Endothelial cell of umbilical vein (primary cell): ENCODE measurements around the gene RPL23. TPM values are rescaled to one million over a fixed set of nuclear protein-coding genes. Genes with fewer than 3 reads are reported as not detected.

Source experiments
- BruUV-seq: library from RNA; stranded (reverse); fragments of 400-500 nt; replicated peaks from 2 replicates; lab custom pipeline; 2021; lab: Mats Ljungman, UMichigan
- CTCF ChIA-PET: fragments of 300-600, 350-600 bp; sonication (Branson Sonifier 250); formaldehyde crosslinking; loops from one replicate; lab custom pipeline; 2021; ENCODE audit warnings: antibody characterized with exemption, inconsistent platforms; lab: Charles Lee
- POLR2A ChIA-PET: fragments of 300-600, 350-600 bp; sonication (Branson Sonifier 250); formaldehyde crosslinking; loops from one replicate; lab custom pipeline; 2021; ENCODE audit warnings: antibody characterized with exemption, inconsistent platforms; lab: Charles Lee
- DNase-seq: peaks from one replicate; pipeline ENCODE4 v3.0.0-alpha.2; 2011; ENCODE audit warnings: low read depth, low spot score
- FAIRE-seq: peaks from 2 replicates; lab custom pipeline; 2011; peaks lifted over from hg19 to GRCh38; lab: Jason Lieb, UNC
- H2AFZ ChIP-seq: 2 replicates; pipeline ENCODE4 v1.6.0; 2012; ENCODE audit warnings: low read depth, low read length, control low read depth, inconsistent platforms
- H3K27ac ChIP-seq: 2 replicates; pipeline ENCODE4 v1.5.1; 2011; ENCODE audit warnings: low read depth, mild to moderate bottlenecking, control low read depth, low read length, moderate library complexity; ENCODE audit not compliant: insufficient read depth
- H3K27me3 ChIP-seq, 2 experiments: 2 replicates each; pipeline versions ENCODE4 v1.6.0 to v1.6.1; 2011; ENCODE audit warnings: low read length in 2 of 2, mixed read lengths in 1 of 2; ENCODE audit not compliant: control insufficient read depth in 2 of 2, insufficient read depth in 2 of 2
- H3K36me3 ChIP-seq, 2 experiments: 2 replicates in 1 of 2; 3 replicates in 1 of 2; pipeline ENCODE4 v1.5.1; 2011; ENCODE audit warnings: low read length in 2 of 2, mild to moderate bottlenecking in 1 of 2, moderate library complexity in 1 of 2; ENCODE audit not compliant: control insufficient read depth in 2 of 2, insufficient read depth in 2 of 2; ENCODE audit errors: extremely low read depth in 1 of 2
- H3K4me1 ChIP-seq: 3 replicates; pipeline ENCODE4 v1.5.1; 2011; ENCODE audit warnings: mild to moderate bottlenecking, low read length; ENCODE audit not compliant: control insufficient read depth, insufficient read depth; ENCODE audit errors: extremely low read depth
- H3K4me2 ChIP-seq: 2 replicates; pipeline ENCODE4 v1.6.1; 2011; ENCODE audit warnings: low read length, control low read depth, mixed read lengths; ENCODE audit not compliant: insufficient read depth
- H3K4me3 ChIP-seq, 3 experiments: fragments of 200-600 bp in 1 of 3; sonication (generic), shearing (Covaris generic) in 1 of 3; replicated peaks in 1 of 3; 2 replicates each; pipeline ENCODE4 v1.5.1; 2011 to 2016; ENCODE audit warnings: control low read depth in 3 of 3, low read length in 3 of 3, mild to moderate bottlenecking in 2 of 3, inconsistent platforms in 1 of 3, low read depth in 1 of 3, moderate library complexity in 1 of 3; ENCODE audit not compliant: insufficient read depth in 1 of 3
- H3K79me2 ChIP-seq: 2 replicates; pipeline ENCODE4 v1.6.0; 2012; ENCODE audit warnings: low read length, inconsistent platforms; ENCODE audit not compliant: control insufficient read depth, insufficient read depth
- H3K9ac ChIP-seq: replicated peaks from 2 replicates; pipeline ENCODE3; 2011; ENCODE audit warnings: low read length, control low read depth; ENCODE audit not compliant: insufficient read depth; ENCODE audit errors: extremely low read depth
- H3K9me1 ChIP-seq: replicated peaks from 3 replicates; pipeline ENCODE4 v1.6.0; 2011; ENCODE audit warnings: mild to moderate bottlenecking, low read length; ENCODE audit not compliant: control insufficient read depth, insufficient read depth; ENCODE audit errors: extremely low read depth
- H3K9me3 ChIP-seq: replicated peaks from 2 replicates; pipeline ENCODE4 v1.5.1; 2012; ENCODE audit warnings: low read length, inconsistent platforms; ENCODE audit not compliant: control insufficient read depth, insufficient read depth
- H4K20me1 ChIP-seq: replicated peaks from 2 replicates; pipeline ENCODE3; 2011; ENCODE audit warnings: mild to moderate bottlenecking, low read length; ENCODE audit not compliant: control insufficient read depth, insufficient read depth; ENCODE audit errors: extremely low read depth
- EZH2 ChIP-seq: IDR thresholded peaks from 2 replicates; pipeline ENCODE4 v1.6.1; 2012; ENCODE audit warnings: borderline replicate concordance, low read depth, mild to moderate bottlenecking, moderate library complexity, low read length, inconsistent platforms; ENCODE audit not compliant: severe bottlenecking
- FOS ChIP-seq: IDR thresholded peaks from 2 replicates; pipeline ENCODE4 v1.6.1; 2011; ENCODE audit warnings: mild to moderate bottlenecking, low read length, moderate library complexity, borderline replicate concordance; ENCODE audit not compliant: insufficient read depth
- GATA2 ChIP-seq: IDR thresholded peaks from 2 replicates; pipeline ENCODE4 v1.7.0; 2011; ENCODE audit warnings: low read depth, mild to moderate bottlenecking, moderate library complexity, mixed read lengths, low read length; ENCODE audit not compliant: insufficient read length, insufficient read depth
- JUN ChIP-seq: IDR thresholded peaks from 2 replicates; pipeline ENCODE4 v1.6.1; 2011; ENCODE audit warnings: borderline replicate concordance, low read depth; ENCODE audit not compliant: insufficient read length, insufficient read depth
- MYC ChIP-seq: IDR thresholded peaks from one replicate; pipeline ENCODE4 v1.6.1; 2011; ENCODE audit warnings: mild to moderate bottlenecking, low read depth, low read length
- POLR2A ChIP-seq: IDR thresholded peaks from 2 replicates; pipeline ENCODE4 v1.6.1; 2012; ENCODE audit warnings: low read depth, mild to moderate bottlenecking, control low read depth, low read length
- POLR2AphosphoS5 ChIP-seq: IDR thresholded peaks from 2 replicates; pipeline ENCODE4 v1.6.1; 2012; ENCODE audit warnings: low read depth, mild to moderate bottlenecking, control low read depth, low read length, moderate library complexity; ENCODE audit not compliant: insufficient read depth
- dilution Hi-C: fragments of 300-500 bp; cut with MboI; formaldehyde crosslinking; loops from one replicate; pipeline ENCODE4 v1.15.0; 2019; ENCODE audit warnings: low sequenced_read_pairs; ENCODE audit not compliant: extremely low pct_ligation_motif_present
- intact Hi-C: fragments of 100-400 bp; cut with micrococcal nuclease; formaldehyde crosslinking; loops from one replicate; pipeline ENCODE4 v1.10.0; 2022
- polyA plus RNA-seq, 4 experiments: library from polyadenylated mRNA; depleted of rRNA in 3 of 4; stranded (reverse) in 3 of 4; unstranded in 1 of 4; fragments of >200 nt; gene quantifications; 2 replicates each; pipeline versions ENCODE4 v1.2.1 to v1.2.3, GENCODE V29; 2011 to 2012; ENCODE audit warnings: missing spikeins in 1 of 4
- total RNA-seq: library from RNA; stranded (reverse); gene quantifications from 2 replicates; pipeline ENCODE4 v1.2.3, GENCODE V29; 2021
- TF ChIP-seq, protein P1 (sequence below): IDR thresholded peaks from 2 replicates; pipeline ENCODE4 v1.6.1; 2011; ENCODE audit not compliant: insufficient read depth, insufficient read length
- TF ChIP-seq, protein P2 (sequence below), 2 donors: IDR thresholded peaks; 1 replicate in 1 of 2; 2 replicates in 1 of 2; pipeline ENCODE4 v1.5.1; 2011; ENCODE audit warnings: low read length in 2 of 2, mild to moderate bottlenecking in 2 of 2, moderate library complexity in 2 of 2, control low read depth in 1 of 2, inconsistent platforms in 1 of 2, low read depth in 1 of 2; ENCODE audit not compliant: insufficient read depth in 1 of 2; ENCODE audit errors: extremely low read depth in 1 of 2

The RPL23 gene
- total and polyA plus RNA-seq, 2 donors (not counting 3 experiments of a cell fraction or from before 2014, with no cell fraction given): 1,292 to 1,847 TPM

DNA sequence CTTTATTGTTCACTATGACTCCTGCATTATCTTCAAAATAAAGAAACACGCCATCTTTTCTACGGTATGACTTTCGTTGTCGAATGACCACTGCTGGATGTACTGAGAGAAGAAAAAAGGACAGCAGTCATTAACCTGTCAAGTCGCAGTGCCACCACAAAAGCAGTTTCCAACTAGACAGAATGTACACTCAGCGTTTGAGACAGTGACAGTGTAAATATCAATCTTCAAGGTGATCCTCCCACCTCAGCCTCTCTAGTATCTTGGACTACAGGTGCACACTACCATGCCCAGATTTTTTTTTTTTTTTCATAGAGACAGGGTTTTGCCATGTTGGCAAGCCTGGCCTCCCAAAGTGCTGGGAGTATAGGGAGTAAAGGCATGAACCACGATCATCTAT is 3.1 kb downstream of the RPL23 start:
- Histone ChIP-seq H3K9me3 (no peaks in the 10 kb centered on the region), H3K36me3 (peaks cover 24 to 29% of the 10 kb centered on the region in 2 experiments), H3K27me3 (no peaks in the 10 kb centered on the region), H3K9me1 (no peaks in the 10 kb centered on the region), H2AFZ (no peak overlapping the region), H3K4me1 (peaks cover 19% of the 10 kb centered on the region), H3K79me2 (peaks cover 42% of the 10 kb centered on the region), H3K4me2 (peak overlapping the region; percentile 96), H3K4me3 (peak overlapping the region in 1 of 3 experiments; percentile 91), H3K9ac (no peak overlapping the region), H4K20me1 (peaks cover 4% of the 10 kb centered on the region), H3K27ac (no peak overlapping the region)
- intact Hi-C loops (loop anchor here (5.0 kb wide), 1 partner anchor 48 kb away; no protein-coding TSS in a partner anchor), dilution Hi-C loops (no loop called here)
- ChIA-PET CTCF (interaction anchor here (1.0 kb wide), 1 partner anchor 17 kb away, joined by 3 read pairs; no protein-coding TSS in a partner anchor), POLR2A (no interaction called here)
- BruUV-seq: no TSS peak
- DNase-seq (no peak), FAIRE-seq (no peak)
- TF ChIP-seq MYC: no peak
- TF ChIP-seq POLR2A: peak; percentile 8
- no peak for TF ChIP-seq JUN

DNA sequence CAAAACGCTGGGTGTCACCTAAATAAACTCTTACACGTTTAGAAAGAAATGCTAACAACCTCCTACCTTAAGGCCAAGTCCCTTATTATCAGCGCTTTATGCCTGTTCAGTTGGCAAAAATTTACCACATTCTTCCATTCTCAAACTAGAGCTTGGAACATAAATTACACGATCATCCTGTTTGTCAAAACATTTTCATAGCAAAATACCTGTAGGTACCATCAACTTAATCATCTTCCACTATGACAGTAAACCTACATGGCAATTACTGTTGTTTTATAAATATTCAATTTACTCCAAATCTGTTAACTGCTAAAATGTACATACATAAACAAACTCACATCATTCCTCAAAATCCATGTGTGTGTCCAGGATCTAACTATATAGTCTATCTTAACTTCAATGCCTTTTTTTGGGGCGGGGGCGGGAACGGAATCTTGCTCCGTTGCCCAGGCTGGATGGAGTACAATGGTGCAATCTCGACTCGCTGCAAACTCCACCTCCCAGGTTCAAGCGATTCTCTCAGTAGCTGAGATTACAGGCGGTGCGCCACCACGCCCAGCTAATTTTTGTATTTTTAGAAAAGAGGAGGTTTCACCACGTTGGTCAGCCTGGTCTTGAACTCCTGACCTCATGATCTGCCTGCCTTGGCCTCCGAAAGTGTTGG is 4.4 kb downstream of the RPL23 start:
- BruUV-seq: no TSS peak
- CTCF ChIA-PET: interaction anchor here (1.2 kb wide), 1 partner anchor 20 kb away, joined by 4 read pairs; no protein-coding TSS in a partner anchor
- no peak for DNase-seq
- no peak for FAIRE-seq
- H3K4me1 ChIP-seq: peaks cover 19% of the 10 kb centered on the region
- H3K36me3 ChIP-seq: peaks cover 24 to 29% of the 10 kb centered on the region in 2 experiments
- no peak for TF ChIP-seq POLR2AphosphoS5
- TF ChIP-seq EZH2: no peak
- TF ChIP-seq, protein P1, sequence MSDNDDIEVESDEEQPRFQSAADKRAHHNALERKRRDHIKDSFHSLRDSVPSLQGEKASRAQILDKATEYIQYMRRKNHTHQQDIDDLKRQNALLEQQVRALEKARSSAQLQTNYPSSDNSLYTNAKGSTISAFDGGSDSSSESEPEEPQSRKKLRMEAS: no peak
- TF ChIP-seq JUN: no peak
- TF ChIP-seq POLR2A: no peak
- no peak for TF ChIP-seq MYC
- TF ChIP-seq, protein P2, sequence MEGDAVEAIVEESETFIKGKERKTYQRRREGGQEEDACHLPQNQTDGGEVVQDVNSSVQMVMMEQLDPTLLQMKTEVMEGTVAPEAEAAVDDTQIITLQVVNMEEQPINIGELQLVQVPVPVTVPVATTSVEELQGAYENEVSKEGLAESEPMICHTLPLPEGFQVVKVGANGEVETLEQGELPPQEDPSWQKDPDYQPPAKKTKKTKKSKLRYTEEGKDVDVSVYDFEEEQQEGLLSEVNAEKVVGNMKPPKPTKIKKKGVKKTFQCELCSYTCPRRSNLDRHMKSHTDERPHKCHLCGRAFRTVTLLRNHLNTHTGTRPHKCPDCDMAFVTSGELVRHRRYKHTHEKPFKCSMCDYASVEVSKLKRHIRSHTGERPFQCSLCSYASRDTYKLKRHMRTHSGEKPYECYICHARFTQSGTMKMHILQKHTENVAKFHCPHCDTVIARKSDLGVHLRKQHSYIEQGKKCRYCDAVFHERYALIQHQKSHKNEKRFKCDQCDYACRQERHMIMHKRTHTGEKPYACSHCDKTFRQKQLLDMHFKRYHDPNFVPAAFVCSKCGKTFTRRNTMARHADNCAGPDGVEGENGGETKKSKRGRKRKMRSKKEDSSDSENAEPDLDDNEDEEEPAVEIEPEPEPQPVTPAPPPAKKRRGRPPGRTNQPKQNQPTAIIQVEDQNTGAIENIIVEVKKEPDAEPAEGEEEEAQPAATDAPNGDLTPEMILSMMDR (IDR thresholded peaks at IDR 0.05; ENCODE audit: extremely low read depth in 1 of 2, insufficient read depth in 1 of 2, low read depth in 1 of 2, low read length in 2 of 2): no peak
- no peak for TF ChIP-seq FOS
- TF ChIP-seq GATA2: no peak
- H3K27me3 ChIP-seq: no peaks in the 10 kb centered on the region
- dilution Hi-C loops: no loop called here
- peaks cover 4% of the 10 kb centered on the region for H4K20me1 ChIP-seq
- H3K4me2 ChIP-seq: no peak overlapping the region
- no peak overlapping the region for H3K27ac ChIP-seq
- no peaks in the 10 kb centered on the region for H3K9me3 ChIP-seq
- peaks cover 42% of the 10 kb centered on the region for H3K79me2 ChIP-seq
- POLR2A ChIA-PET: interaction anchor here (0.9 kb wide), 1 partner anchor 73 kb away, joined by 3 read pairs; no protein-coding TSS in a partner anchor
- H3K4me3 ChIP-seq: no peak overlapping the region
- no peak overlapping the region for H3K9ac ChIP-seq
- no peaks in the 10 kb centered on the region for H3K9me1 ChIP-seq
- H2AFZ ChIP-seq: no peak overlapping the region
- intact Hi-C loops: no loop called here
